ENCODE measurements around the gene SYT9.

SYT9 gene

GRCh38 chr11:7417328-7417727, 165.6 kb downstream of the SYT9 start:
- H3K27ac ChIP-seq (ENCODE audit: extremely low read depth, low read depth, low read length): no peak overlapping the region
- H3K4me3 ChIP-seq (ENCODE audit: low read depth, low read length): no peak overlapping the region
- peaks cover 0 to 25% of the 10 kb centered on the region in 2 experiments; a peak in 1 of 3 replicates for H3K36me3 ChIP-seq (ENCODE audit: control insufficient read depth in 2 of 2, insufficient read depth in 1 of 2, low read length in 2 of 2)
- TF ChIP-seq KLF8 (tag by site-specific recombination; IDR thresholded peaks at IDR 0.05): no peak
- TF ChIP-seq ZBTB10 (tag by site-specific recombination; IDR thresholded peaks at IDR 0.05): no peak
- no peak for TF ChIP-seq ZNF2 (tag by site-specific recombination; IDR thresholded peaks at IDR 0.05)
- no peak for TF ChIP-seq ZNF16 (tag by site-specific recombination; IDR thresholded peaks at IDR 0.05; ENCODE audit: low read depth)
- TF ChIP-seq ZBTB44 (tag by site-specific recombination; IDR thresholded peaks at IDR 0.05): no peak
- no peak for TF ChIP-seq ZNF404 (tag by site-specific recombination; IDR thresholded peaks at IDR 0.05)
- no peak for TF ChIP-seq ZNF423 (tag by site-specific recombination; IDR thresholded peaks at IDR 0.05)
- no peak for TF ChIP-seq SCRT2 (tag by site-specific recombination; IDR thresholded peaks at IDR 0.05)
- no peak for TF ChIP-seq ZNF274 (IDR thresholded peaks at IDR 0.05; ENCODE audit: low read length)
- no peak for TF ChIP-seq ZNF274 (tag by site-specific recombination; IDR thresholded peaks at IDR 0.05; ENCODE audit: borderline replicate concordance)
- no peak for TF ChIP-seq ZNF626 (tag by site-specific recombination; IDR thresholded peaks at IDR 0.05)
- TF ChIP-seq ZNF394 (tag by site-specific recombination; IDR thresholded peaks at IDR 0.05; ENCODE audit: borderline replicate concordance): no peak
- TF ChIP-seq ZBTB7A (tag by site-specific recombination; IDR thresholded peaks at IDR 0.05; ENCODE audit: low read depth): no peak
- no peak for TF ChIP-seq ZNF777 (tag by site-specific recombination; IDR thresholded peaks at IDR 0.05; ENCODE audit: borderline replicate concordance)
- no peak for TF ChIP-seq ZNF169 (tag by site-specific recombination; IDR thresholded peaks at IDR 0.05)
- no peak for TF ChIP-seq KLF10 (tag by site-specific recombination; IDR thresholded peaks at IDR 0.05)
- no peak for TF ChIP-seq ZXDB (tag by site-specific recombination; IDR thresholded peaks at IDR 0.05)
- no peak for TF ChIP-seq PBX3 (CRISPR knock-in tag; IDR thresholded peaks at IDR 0.05)
- no peak for TF ChIP-seq ZNF174 (tag by site-specific recombination; IDR thresholded peaks at IDR 0.05)
- POLR2A ChIA-PET: no interaction called here
- peaks cover 3% of the 10 kb centered on the region; the same call in 1 of the 2 replicates for H3K4me1 ChIP-seq (ENCODE audit: control insufficient read depth, insufficient read depth, low read length)
- CTCF ChIA-PET: no interaction called here
- H3K9me3 ChIP-seq (ENCODE audit: control insufficient read depth, insufficient read depth, low read depth, low read length): no peaks in the 10 kb centered on the region

GRCh38 chr11:7418061-7418460, 166.4 kb downstream of the SYT9 start:
- TF ChIP-seq ZNF624 (tag by site-specific recombination; IDR thresholded peaks at IDR 0.05): no peak
- TF ChIP-seq SP2 (tag by site-specific recombination; IDR thresholded peaks at IDR 0.05): no peak
- TF ChIP-seq ZNF239 (tag by site-specific recombination; IDR thresholded peaks at IDR 0.05): no peak
- TF ChIP-seq SALL2 (tag by site-specific recombination; IDR thresholded peaks at IDR 0.05; ENCODE audit: borderline replicate concordance): no peak
- no peak for TF ChIP-seq BCL11A (tag by site-specific recombination; IDR thresholded peaks at IDR 0.05; ENCODE audit: low read depth)
- no peak for TF ChIP-seq ZNF510 (tag by site-specific recombination; IDR thresholded peaks at IDR 0.05; ENCODE audit: insufficient replicate concordance)
- Histone ChIP-seq H3K4me1 (ENCODE audit: control insufficient read depth, insufficient read depth, low read length) (peaks cover 3% of the 10 kb centered on the region; the same call in 1 of the 2 replicates), H3K4me3 (ENCODE audit: low read depth, low read length) (no peak overlapping the region), H3K27ac (ENCODE audit: extremely low read depth, low read depth, low read length) (no peak overlapping the region), H3K9me3 (ENCODE audit: control insufficient read depth, insufficient read depth, low read depth, low read length) (no peaks in the 10 kb centered on the region), H3K36me3 (ENCODE audit: control insufficient read depth in 2 of 2, insufficient read depth in 1 of 2, low read length in 2 of 2) (peaks cover 0 to 25% of the 10 kb centered on the region in 2 experiments; a peak in 1 of 3 replicates)
- POLR2A ChIA-PET: no interaction called here
- CTCF ChIA-PET: no interaction called here
